Activated naive CD8-positive, alpha-beta T cell treated with anti-CD3 and anti-CD28 coated beads for 36 hours (primary cell): Measurements from ENCODE around the gene OLFML2B. TPM values are rescaled to one million over a fixed set of nuclear protein-coding genes. Genes with fewer than 3 reads are reported as not detected.
"Not testable (repeated sequence)": the region's sequence is repeated elsewhere in the genome, so short reads cannot be mapped to it uniquely, and the experiment has no call there.

Experiments used
- DNase-seq: peaks from one replicate; pipeline ENCODE4 v3.0.0; 2021
- H3K27ac Mint-ChIP-seq: one replicate; pipeline ENCODE4 v1.8.0; 2022; ENCODE audit warnings: mild to moderate bottlenecking, moderate library complexity, mixed read lengths
- H3K27me3 Mint-ChIP-seq: one replicate; pipeline ENCODE4 v1.8.0; 2022; ENCODE audit warnings: mild to moderate bottlenecking, mixed read lengths
- H3K36me3 Mint-ChIP-seq: one replicate; pipeline ENCODE4 v1.8.0; 2021; ENCODE audit warnings: mild to moderate bottlenecking, mixed read lengths
- H3K4me1 Mint-ChIP-seq: one replicate; pipeline ENCODE4 v1.8.0; 2021; ENCODE audit warnings: mixed read lengths
- H3K4me3 Mint-ChIP-seq: one replicate; pipeline ENCODE4 v1.8.0; 2022; ENCODE audit warnings: mild to moderate bottlenecking, moderate library complexity, mixed read lengths
- H3K9me3 Mint-ChIP-seq: one replicate; pipeline ENCODE4 v1.8.0; 2022; ENCODE audit warnings: mixed read lengths
- total RNA-seq, 2 experiments: library from RNA; stranded (reverse); gene quantifications; one replicate each; pipeline ENCODE4 v1.2.3, GENCODE V29; 2021

The OLFML2B gene
- total RNA-seq, 2 experiments from 2014 or later: 0.12 TPM; not detected in 1

DNA sequence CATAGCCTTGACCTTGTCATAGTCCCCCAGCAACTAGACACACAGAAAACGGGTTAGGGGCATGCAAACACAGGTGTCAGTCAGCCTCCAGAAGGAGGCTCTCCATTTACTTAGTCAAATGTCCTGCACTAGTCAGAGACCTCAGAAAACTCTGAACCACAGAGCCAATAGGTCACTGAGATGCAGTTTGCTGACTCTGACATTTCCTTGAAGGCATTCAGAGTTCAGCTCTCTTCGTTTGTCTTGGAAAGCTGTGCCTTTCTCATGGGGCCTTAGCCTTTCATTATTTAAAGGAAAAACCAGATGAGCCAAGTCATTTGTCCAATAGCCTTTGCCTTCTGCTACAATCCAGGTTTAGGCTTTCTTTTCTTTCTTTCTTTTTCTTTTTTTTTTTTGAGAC is 3.5 kb downstream of the OLFML2B start:
- Mint-ChIP-seq H3K36me3 (no peaks in the 10 kb centered on the region), H3K27ac (no peak overlapping the region), H3K9me3 (no peaks in the 10 kb centered on the region), H3K27me3 (peaks cover 26% of the 10 kb centered on the region), H3K4me1 (peaks cover 12% of the 10 kb centered on the region), H3K4me3 (no peak overlapping the region)
- no peak for DNase-seq

- H3K27me3 Mint-ChIP-seq: peaks cover 20% of the 10 kb centered on the region
- no peak overlapping the region for H3K4me3 Mint-ChIP-seq
- peaks cover 11% of the 10 kb centered on the region for H3K4me1 Mint-ChIP-seq
- H3K9me3 Mint-ChIP-seq: no peaks in the 10 kb centered on the region
- no peak overlapping the region for H3K27ac Mint-ChIP-seq
- DNase-seq: no peak
- no peaks in the 10 kb centered on the region for H3K36me3 Mint-ChIP-seq
These were observed 4.2 kb downstream of the OLFML2B start for GRCh38 chr1:162019446-162019845.

- Mint-ChIP-seq H3K27ac (no peak overlapping the region), H3K9me3 (no peaks in the 10 kb centered on the region)
These were observed 4.7 kb downstream of the OLFML2B start for GRCh38 chr1:162019006-162019405.

DNA sequence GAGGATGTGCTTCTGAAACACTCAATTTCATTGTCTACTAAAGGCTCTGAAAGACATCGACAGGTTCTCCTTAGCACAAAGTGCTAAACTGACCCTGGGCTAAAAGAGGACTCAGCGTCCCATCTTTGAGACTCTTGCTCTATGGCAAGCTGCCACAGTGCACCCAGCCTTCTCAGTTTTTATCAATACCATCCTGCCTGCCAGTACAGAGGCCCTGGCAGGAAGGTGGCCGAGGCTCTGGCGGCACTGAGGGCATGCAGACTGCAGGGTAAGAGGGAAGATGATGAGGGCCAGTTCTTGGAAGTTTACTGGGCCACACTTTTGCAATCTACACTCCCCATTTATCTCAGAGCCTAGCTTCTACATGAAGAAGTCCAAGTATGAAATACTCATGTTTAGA is 5.3 kb downstream of the OLFML2B start:
- no peak overlapping the region for H3K4me3 Mint-ChIP-seq
- H3K4me1 Mint-ChIP-seq: peaks cover 5% of the 10 kb centered on the region
- peaks cover 1% of the 10 kb centered on the region for H3K9me3 Mint-ChIP-seq
- no peaks in the 10 kb centered on the region for H3K36me3 Mint-ChIP-seq
- peaks cover 12% of the 10 kb centered on the region for H3K27me3 Mint-ChIP-seq
- no peak for DNase-seq
- H3K27ac Mint-ChIP-seq: no peak overlapping the region

More at GRCh38 chr1:162019006-162019405, 4.7 kb downstream of the OLFML2B start:
- H3K4me1 Mint-ChIP-seq: peaks cover 7% of the 10 kb centered on the region
- H3K36me3 Mint-ChIP-seq: no peaks in the 10 kb centered on the region
- peaks cover 16% of the 10 kb centered on the region for H3K27me3 Mint-ChIP-seq
- no peak overlapping the region for H3K4me3 Mint-ChIP-seq
- DNase-seq: no peak

DNA sequence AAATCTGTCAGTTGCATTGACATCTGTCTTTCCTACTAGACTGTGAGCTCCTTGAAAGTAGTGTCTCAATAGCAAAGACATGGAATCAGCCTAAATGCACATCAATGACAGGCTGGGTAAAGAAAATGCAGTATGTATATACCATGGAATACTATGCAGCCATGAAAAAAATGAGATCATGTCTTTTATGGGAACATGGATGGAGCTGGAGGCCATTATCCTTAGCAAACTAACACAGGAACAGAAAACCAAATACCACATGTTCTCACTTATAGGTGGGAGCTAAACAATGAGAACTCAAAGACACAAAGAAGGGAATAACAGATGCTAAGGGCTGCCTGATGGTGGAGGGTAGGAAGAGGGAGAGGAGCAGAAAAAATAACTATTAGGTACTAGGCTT is 5.9 kb downstream of the OLFML2B start:
- DNase-seq, H3K4me3 Mint-ChIP-seq, H3K36me3 Mint-ChIP-seq, H3K27me3 Mint-ChIP-seq, H3K27ac Mint-ChIP-seq, H3K9me3 Mint-ChIP-seq, H3K4me1 Mint-ChIP-seq: not testable (repeated sequence)

DNA sequence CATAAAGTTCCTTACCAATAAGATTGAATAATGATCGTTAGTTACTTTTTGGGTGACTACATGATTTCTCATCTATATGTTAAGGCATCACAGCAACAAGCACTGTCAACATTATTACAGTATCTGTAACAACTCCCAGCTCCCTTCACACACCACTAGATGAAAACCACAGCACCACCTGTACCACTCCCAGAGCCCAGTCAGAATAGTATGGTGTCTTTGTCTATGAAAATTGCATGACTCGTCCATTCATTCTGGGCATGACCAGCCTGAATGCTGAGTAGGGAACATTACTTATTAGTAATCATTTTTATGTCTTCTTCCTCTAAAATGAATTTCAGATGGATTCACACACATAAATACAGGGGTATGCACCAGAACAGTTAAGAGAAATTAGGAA is 7.0 kb downstream of the OLFML2B start:
- H3K4me3 Mint-ChIP-seq: no peak overlapping the region
- DNase-seq: no peak
- H3K4me1 Mint-ChIP-seq: no peaks in the 10 kb centered on the region
- peaks cover 5% of the 10 kb centered on the region for H3K9me3 Mint-ChIP-seq
- H3K36me3 Mint-ChIP-seq: no peaks in the 10 kb centered on the region
- H3K27ac Mint-ChIP-seq: no peak overlapping the region
- H3K27me3 Mint-ChIP-seq: no peaks in the 10 kb centered on the region

GRCh38 chr1:162015196-162015595 is 8.5 kb downstream of the OLFML2B start:
- H3K4me3 Mint-ChIP-seq: no peak overlapping the region
- no peaks in the 10 kb centered on the region for H3K4me1 Mint-ChIP-seq
- no peak overlapping the region for H3K27ac Mint-ChIP-seq
- H3K36me3 Mint-ChIP-seq: no peaks in the 10 kb centered on the region
- H3K27me3 Mint-ChIP-seq: no peaks in the 10 kb centered on the region
- DNase-seq: no peak
- H3K9me3 Mint-ChIP-seq: peaks cover 5% of the 10 kb centered on the region

DNA sequence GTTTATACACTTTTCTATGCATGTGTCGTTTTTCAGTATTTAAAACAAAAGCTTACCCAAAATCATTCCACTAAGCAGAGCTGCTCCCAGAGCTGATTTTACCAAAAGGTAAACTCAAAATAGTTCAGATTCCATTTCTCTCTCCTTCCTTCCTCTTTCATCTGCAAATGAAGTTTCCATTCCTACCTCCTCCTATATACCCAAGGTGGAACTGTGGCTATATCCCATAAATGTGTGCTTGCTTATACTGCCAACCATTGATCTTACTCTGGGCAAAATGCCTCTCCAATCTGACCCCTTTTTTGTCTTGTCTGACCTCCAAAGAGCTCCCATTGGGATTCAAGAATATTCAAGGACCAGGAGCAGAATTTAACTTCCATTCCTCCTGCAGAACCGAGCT is 9.5 kb downstream of the OLFML2B start:
- Mint-ChIP-seq H3K4me1 (no peaks in the 10 kb centered on the region), H3K27ac (no peak overlapping the region), H3K9me3 (peaks cover 5% of the 10 kb centered on the region), H3K27me3 (no peaks in the 10 kb centered on the region), H3K36me3 (no peaks in the 10 kb centered on the region), H3K4me3 (no peak overlapping the region)
- no peak for DNase-seq

GRCh38 chr1:162013289-162013688 is 10.4 kb downstream of the OLFML2B start:
- no peak for DNase-seq
- H3K9me3 Mint-ChIP-seq: peaks cover 5% of the 10 kb centered on the region
- H3K4me1 Mint-ChIP-seq: no peaks in the 10 kb centered on the region
- no peak overlapping the region for H3K27ac Mint-ChIP-seq
- no peak overlapping the region for H3K4me3 Mint-ChIP-seq
- no peaks in the 10 kb centered on the region for H3K36me3 Mint-ChIP-seq
- H3K27me3 Mint-ChIP-seq: no peaks in the 10 kb centered on the region

GRCh38 chr1:162011337-162012012 is 12.2 kb downstream of the OLFML2B start:
- Mint-ChIP-seq H3K4me1 (no peaks in the 10 kb centered on the region), H3K9me3 (peaks cover 5% of the 10 kb centered on the region), H3K27ac (no peak overlapping the region), H3K36me3 (no peaks in the 10 kb centered on the region), H3K27me3 (no peaks in the 10 kb centered on the region), H3K4me3 (no peak overlapping the region)
- no peak for DNase-seq

- Mint-ChIP-seq H3K9me3 (peaks cover 5% of the 10 kb centered on the region), H3K4me3 (no peak overlapping the region), H3K27ac (no peak overlapping the region), H3K4me1 (no peaks in the 10 kb centered on the region), H3K27me3 (no peaks in the 10 kb centered on the region), H3K36me3 (no peaks in the 10 kb centered on the region)
- DNase-seq: no peak
These were observed 13.5 kb downstream of the OLFML2B start for GRCh38 chr1:162010175-162010506.

GRCh38 chr1:162009501-162010174 is 14.0 kb downstream of the OLFML2B start:
- no peak overlapping the region for H3K27ac Mint-ChIP-seq
- H3K27me3 Mint-ChIP-seq: no peaks in the 10 kb centered on the region
- H3K4me3 Mint-ChIP-seq: no peak overlapping the region
- peaks cover 5% of the 10 kb centered on the region for H3K9me3 Mint-ChIP-seq
- H3K36me3 Mint-ChIP-seq: no peaks in the 10 kb centered on the region
- H3K4me1 Mint-ChIP-seq: peaks cover 2% of the 10 kb centered on the region
- no peak for DNase-seq

- Mint-ChIP-seq H3K27ac (no peak overlapping the region), H3K4me3 (no peak overlapping the region), H3K36me3 (no peaks in the 10 kb centered on the region), H3K9me3 (peaks cover 4% of the 10 kb centered on the region), H3K4me1 (peaks cover 8% of the 10 kb centered on the region), H3K27me3 (no peaks in the 10 kb centered on the region)
- no peak for DNase-seq
These were observed 14.9 kb downstream of the OLFML2B start for GRCh38 chr1:162008799-162009198.

DNA sequence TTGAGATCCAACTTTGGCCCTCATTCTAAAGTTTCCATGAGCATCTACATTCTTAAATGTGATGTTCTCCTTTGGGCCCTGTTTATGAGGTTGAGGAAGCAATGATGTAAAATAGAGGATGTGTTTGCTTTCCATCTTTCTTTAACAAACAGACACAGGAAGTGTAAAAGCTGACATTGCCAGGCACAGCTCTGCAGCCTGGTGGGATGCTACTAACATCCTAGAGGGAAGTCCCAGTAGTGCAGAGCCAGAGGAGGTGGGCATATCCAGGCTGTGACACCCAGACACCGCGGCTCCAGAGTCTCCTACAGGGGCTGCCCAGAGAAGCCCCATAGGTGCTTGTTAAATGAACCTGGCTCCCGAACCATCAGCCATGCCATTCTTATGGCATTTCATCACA is 16.2 kb downstream of the OLFML2B start:
- no peak overlapping the region for H3K4me3 Mint-ChIP-seq
- H3K27me3 Mint-ChIP-seq: peaks cover 4% of the 10 kb centered on the region
- DNase-seq: no peak
- no peaks in the 10 kb centered on the region for H3K9me3 Mint-ChIP-seq
- no peaks in the 10 kb centered on the region for H3K36me3 Mint-ChIP-seq
- peaks cover 8% of the 10 kb centered on the region for H3K4me1 Mint-ChIP-seq
- no peak overlapping the region for H3K27ac Mint-ChIP-seq

GRCh38 chr1:162006081-162006480 is 17.6 kb downstream of the OLFML2B start:
- H3K36me3 Mint-ChIP-seq: no peaks in the 10 kb centered on the region
- no peak overlapping the region for H3K4me3 Mint-ChIP-seq
- peaks cover 4% of the 10 kb centered on the region for H3K27me3 Mint-ChIP-seq
- H3K27ac Mint-ChIP-seq: no peak overlapping the region
- no peaks in the 10 kb centered on the region for H3K9me3 Mint-ChIP-seq
- no peak for DNase-seq
- H3K4me1 Mint-ChIP-seq: peaks cover 8% of the 10 kb centered on the region

- Mint-ChIP-seq H3K36me3 (no peaks in the 10 kb centered on the region), H3K9me3 (no peaks in the 10 kb centered on the region), H3K27ac (no peak overlapping the region), H3K4me3 (no peak overlapping the region), H3K27me3 (peaks cover 4% of the 10 kb centered on the region), H3K4me1 (peaks cover 8% of the 10 kb centered on the region)
- DNase-seq: no peak
These were observed 19.2 kb downstream of the OLFML2B start for GRCh38 chr1:162004441-162004950.
